ENCODE results near the gene MCRIP1. TPM values are rescaled to one million over a fixed set of nuclear protein-coding genes. Genes with fewer than 3 reads are reported as not detected.

The MCRIP1 gene
- total and polyA plus RNA-seq, 2 of the 4 experiments (the other 2 are of a cell fraction), result 56.5 to 164 TPM

DNA sequence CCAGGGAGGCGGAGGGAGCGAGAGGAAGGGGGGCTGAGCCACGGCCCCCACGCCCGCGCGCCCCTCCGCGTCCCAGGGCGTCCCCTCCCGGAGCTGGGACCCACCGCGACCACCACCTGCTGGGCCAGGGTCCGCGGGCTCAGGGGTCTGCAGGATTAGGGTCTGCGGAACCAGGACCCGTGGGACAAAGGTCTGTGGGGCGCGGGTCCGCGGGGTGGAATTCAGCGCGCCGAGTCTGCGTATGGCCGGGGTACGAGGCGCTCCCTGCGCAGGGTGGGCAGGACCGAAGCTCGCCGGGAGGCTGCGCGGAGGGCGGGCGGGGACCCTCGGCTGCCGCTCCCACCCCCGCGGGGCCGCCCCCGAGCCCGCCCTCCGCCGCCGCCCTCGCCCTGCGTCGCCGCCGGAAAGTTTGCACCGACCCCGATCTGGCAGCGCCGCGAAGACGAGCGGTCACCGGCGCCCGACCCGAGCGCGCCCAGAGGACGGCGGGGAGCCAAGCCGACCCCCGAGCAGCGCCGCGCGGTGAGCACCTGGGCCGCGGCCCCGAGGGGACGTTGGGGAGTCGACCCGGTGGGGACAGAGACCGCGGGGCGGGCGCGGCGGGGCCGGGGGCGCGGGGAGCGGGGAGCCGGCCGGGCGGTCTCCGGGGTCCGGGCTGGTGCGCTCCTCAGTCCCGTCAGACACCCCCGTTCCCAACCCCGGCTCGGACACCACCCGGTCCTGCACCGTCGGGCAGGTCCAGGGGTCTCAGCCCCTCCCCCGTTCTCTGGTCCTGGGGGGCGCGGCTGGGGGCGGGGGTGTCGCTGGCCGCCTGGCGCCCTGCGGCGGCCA lies 29.1 kb downstream of the MCRIP1 start, which contains the start of gene GCGR:
GCGR (plus strand) TSS at position 423 of the 831 bp plus-strand sequence. CDS start 4,869 bp downstream, outside the sequence.
- no peak within 1 kb of the TSS for H4K8ac ChIP-seq (ENCODE audit: low read depth in 2 of 2, low read length in 2 of 2)
- H2AK9ac ChIP-seq (replicated peaks; ENCODE audit: low read depth, low read length, poor library complexity), result no peak within 1 kb of the TSS
- 2% methylated on average over 32 of the region's 110 CpGs; no CpG with 5 or more reads in 1 of the 2 experiments for WGBS, 2 experiments (ENCODE audit: extremely low coverage in 2 of 2, insufficient read length in 1 of 2)
- H3K14ac ChIP-seq (replicated peaks; ENCODE audit: low read depth, low read length), result no peak within 1 kb of the TSS
- no peaks in the 10 kb centered on the region for H3K9me1 ChIP-seq (ENCODE audit: insufficient read depth, low read length)
- ChIA-PET CTCF (no interaction called here), POLR2A (ENCODE audit: unreplicated experiment) (no interaction called here)
- no peak within 1 kb of the TSS for H2BK15ac ChIP-seq (ENCODE audit: low read depth, low read length)
- no peaks in the 10 kb centered on the region for H3K4me1 ChIP-seq (ENCODE audit: control insufficient read depth, insufficient read depth, low read length)
- H3K9me3 ChIP-seq (ENCODE audit: control insufficient read depth, insufficient read depth, low read length), result peaks cover 8% of the 10 kb centered on the region
- H3K23ac ChIP-seq (ENCODE audit: low read depth, low read length), result no peak within 1 kb of the TSS
- no peak within 1 kb of the TSS for H3K4me3 ChIP-seq (ENCODE audit: insufficient read depth, low read depth, low read length)
- no peak within 1 kb of the TSS for H2BK120ac ChIP-seq (ENCODE audit: low read depth, low read length)
- H3K18ac ChIP-seq (ENCODE audit: low read depth, low read length), result no peak within 1 kb of the TSS
- H3K9ac ChIP-seq (ENCODE audit: low read depth, low read length), result no peak within 1 kb of the TSS
- no peak within 1 kb of the TSS for H2BK5ac ChIP-seq (ENCODE audit: low read depth, low read length, poor library complexity, severe bottlenecking)
- ATAC-seq (ENCODE audit: low read depth) (no peak), DNase-seq (no peak)
- no peak within 1 kb of the TSS; the same call in 1 of the 2 replicates for H3K4me2 ChIP-seq (ENCODE audit: low read depth, low read length)
- no peak within 1 kb of the TSS for H3K56ac ChIP-seq (ENCODE audit: extremely low read depth, insufficient read depth, low read length)
- no peak within 1 kb of the TSS for H3K27ac ChIP-seq (ENCODE audit: insufficient read depth, low read length)
- no peak within 1 kb of the TSS for H2BK20ac ChIP-seq (ENCODE audit: low read depth, low read length)
- H4K5ac ChIP-seq (ENCODE audit: low read depth, low read length), result no peak within 1 kb of the TSS
- in situ Hi-C loops (cut with MboI; ENCODE audit: low sequenced_read_pairs) (no loop called here), intact Hi-C loops (cut with micrococcal nuclease) (no loop called here), dilution Hi-C loops (cut with HindIII; ENCODE audit: low sequenced_read_pairs, unreplicated experiment) (no loop called here)
- H3K27me3 ChIP-seq (ENCODE audit: control insufficient read depth, insufficient read depth, low read length), result peaks cover 79% of the 10 kb centered on the region
- H3K36me3 ChIP-seq (ENCODE audit: control insufficient read depth, insufficient read depth, low read length), result no peaks in the 10 kb centered on the region
- peak within 1 kb of the TSS; percentile 23 for H2AFZ ChIP-seq (replicated peaks; ENCODE audit: low read length, poor library complexity)
- no peak within 1 kb of the TSS for H3K4ac ChIP-seq (ENCODE audit: low read depth, low read length)
- no peaks in the 10 kb centered on the region for H4K20me1 ChIP-seq (ENCODE audit: insufficient read depth, low read length)
- no peak within 1 kb of the TSS for H2AK5ac ChIP-seq (ENCODE audit: low read depth, low read length)
- H3K79me1 ChIP-seq (ENCODE audit: low read depth in 1 of 2, low read length in 2 of 2), result no peaks in the 10 kb centered on the region
- BruUV-seq (replicated peaks), result no TSS peak
- TF ChIP-seq MAFK (IDR thresholded peaks at IDR 0.05; ENCODE audit: low read depth, low read length), result no peak
- H4K91ac ChIP-seq (ENCODE audit: insufficient read depth, low read depth, low read length), result no peak within 1 kb of the TSS
